Measurements from ENCODE around the gene ITGA2.

The ITGA2 gene

GRCh38 chr5:53118879-53119278, 129.7 kb downstream of the ITGA2 start:
- no peak overlapping the region for H3K27ac ChIP-seq
- TF ChIP-seq ZFX (IDR thresholded peaks at IDR 0.05) (no peak), CTCF (conservative IDR thresholded peaks at IDR 0.05) (no peak)

- TF ChIP-seq ZFX (IDR thresholded peaks at IDR 0.05) = no peak
- TF ChIP-seq CTCF (conservative IDR thresholded peaks at IDR 0.05) = no peak
- H3K27ac ChIP-seq = no peak overlapping the region
These were observed 131.0 kb downstream of the ITGA2 start for GRCh38 chr5:53120165-53120564.

GRCh38 chr5:53123702-53124101, 134.6 kb downstream of the ITGA2 start:
- no peak overlapping the region for H3K27ac ChIP-seq
- peak; percentile 59 for TF ChIP-seq CTCF (conservative IDR thresholded peaks at IDR 0.05)
- no peak for TF ChIP-seq ZFX (IDR thresholded peaks at IDR 0.05)

GRCh38 chr5:53126521-53126920, 137.4 kb downstream of the ITGA2 start:
- no peak overlapping the region for H3K27ac ChIP-seq
- TF ChIP-seq ZFX (IDR thresholded peaks at IDR 0.05) (no peak), CTCF (conservative IDR thresholded peaks at IDR 0.05) (no peak)

GRCh38 chr5:53127107-53127506, 138.0 kb downstream of the ITGA2 start:
- TF ChIP-seq ZFX (IDR thresholded peaks at IDR 0.05) = no peak
- no peak overlapping the region for H3K27ac ChIP-seq

- TF ChIP-seq ZFX (IDR thresholded peaks at IDR 0.05) (no peak), CTCF (conservative IDR thresholded peaks at IDR 0.05) (no peak)
- H3K27ac ChIP-seq = no peak overlapping the region
These were observed 139.3 kb downstream of the ITGA2 start for GRCh38 chr5:53128481-53128880.

GRCh38 chr5:53130266-53130665, 141.1 kb downstream of the ITGA2 start:
- no peak for TF ChIP-seq CTCF (conservative IDR thresholded peaks at IDR 0.05)
- no peak for TF ChIP-seq ZFX (IDR thresholded peaks at IDR 0.05)
- no peak overlapping the region for H3K27ac ChIP-seq

GRCh38 chr5:53133020-53133419, 143.9 kb downstream of the ITGA2 start:
- TF ChIP-seq CTCF (conservative IDR thresholded peaks at IDR 0.05) (no peak), ZFX (IDR thresholded peaks at IDR 0.05) (no peak)
- no peak overlapping the region for H3K27ac ChIP-seq

All from C4-2B (cell line).